ENCODE data around the gene CCDC73.
"Not testable (repeated sequence)": the region's sequence is repeated elsewhere in the genome, so short reads cannot be mapped to it uniquely, and the experiment has no call there.

Gene CCDC73

DNA sequence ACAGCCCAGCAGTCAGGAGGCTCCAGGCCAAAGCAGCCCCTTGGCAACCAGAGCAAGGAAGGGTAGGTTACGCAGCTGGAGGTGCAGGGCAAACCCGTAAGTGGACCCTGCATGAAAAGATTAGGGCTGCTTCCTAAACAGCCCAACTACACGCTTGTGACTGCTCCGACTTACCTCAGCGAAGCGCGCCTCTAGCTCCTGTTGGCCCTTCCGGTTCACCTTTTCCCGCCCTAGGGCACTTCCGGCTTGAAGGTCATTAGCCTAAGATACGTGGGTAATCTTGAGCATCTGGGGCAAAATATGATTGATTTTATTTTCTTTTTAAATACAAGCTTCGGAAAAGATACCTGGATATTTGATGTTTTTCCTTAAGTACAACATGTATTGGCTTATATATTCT is at the start of gene CCDC73:
TSS of gene CCDC73 (minus strand) at position 224 of the 400 bp plus-strand sequence. CDS start 34,419 bp downstream, outside the sequence.
- DNase-seq, result no peak

DNA sequence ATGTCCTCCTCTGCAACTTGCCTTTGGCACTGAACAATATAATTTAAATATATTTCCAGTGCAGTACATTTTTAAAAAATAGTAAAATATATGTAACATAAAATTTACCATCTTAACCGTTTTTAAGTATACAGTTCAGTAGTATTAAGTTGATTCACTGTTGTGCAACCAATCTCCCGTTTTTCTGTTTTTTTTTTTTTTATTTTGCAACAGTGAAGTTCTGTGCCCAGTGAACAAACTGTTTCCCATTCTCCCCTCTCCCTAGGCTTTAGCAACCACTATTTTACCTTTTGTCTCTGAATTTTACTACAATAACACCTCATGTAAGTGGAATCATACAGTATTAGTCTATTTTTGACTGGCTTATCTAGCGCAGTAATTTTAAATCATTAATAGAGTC is 49.1 kb upstream of the CCDC73 start:
- no peak for DNase-seq

DNA sequence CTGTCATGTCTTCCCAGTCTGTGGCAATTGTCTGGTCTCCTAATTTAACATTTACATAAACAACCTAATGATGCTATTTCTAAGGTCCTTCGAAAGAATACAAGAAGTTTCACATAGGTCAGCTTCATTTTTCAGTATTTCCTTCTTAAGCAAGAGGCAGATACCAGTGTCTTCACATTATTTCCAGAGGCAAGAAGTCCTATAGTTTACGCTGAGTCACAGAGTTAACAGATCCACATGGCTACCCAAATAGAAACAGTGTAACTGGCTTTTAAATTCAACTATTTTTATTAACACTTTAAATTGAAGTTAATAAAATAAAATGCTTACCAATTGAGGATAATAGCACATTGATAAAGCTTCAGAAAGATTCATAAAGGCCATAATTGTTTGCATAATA is 46.1 kb upstream of the CCDC73 start:
- DNase-seq, result no peak

DNA sequence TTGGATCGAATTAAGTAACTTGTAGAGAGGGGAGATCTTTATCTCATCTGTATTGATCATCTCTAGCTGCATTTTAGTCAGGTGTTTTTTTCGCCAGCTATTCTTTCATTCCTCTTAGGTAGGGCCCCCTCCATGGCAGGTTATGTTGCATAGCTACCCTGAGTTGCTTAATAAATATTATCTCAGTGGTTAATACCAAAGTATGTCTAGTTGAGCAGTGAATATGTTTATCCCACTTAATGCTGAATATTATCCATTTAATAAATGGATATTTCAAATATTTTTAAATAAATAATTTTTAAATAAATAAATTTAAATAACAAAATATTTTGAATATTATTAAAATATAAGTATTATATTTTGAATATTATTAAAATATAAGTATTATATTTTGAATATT is 44.8 kb upstream of the CCDC73 start:
- no peak for DNase-seq

DNA sequence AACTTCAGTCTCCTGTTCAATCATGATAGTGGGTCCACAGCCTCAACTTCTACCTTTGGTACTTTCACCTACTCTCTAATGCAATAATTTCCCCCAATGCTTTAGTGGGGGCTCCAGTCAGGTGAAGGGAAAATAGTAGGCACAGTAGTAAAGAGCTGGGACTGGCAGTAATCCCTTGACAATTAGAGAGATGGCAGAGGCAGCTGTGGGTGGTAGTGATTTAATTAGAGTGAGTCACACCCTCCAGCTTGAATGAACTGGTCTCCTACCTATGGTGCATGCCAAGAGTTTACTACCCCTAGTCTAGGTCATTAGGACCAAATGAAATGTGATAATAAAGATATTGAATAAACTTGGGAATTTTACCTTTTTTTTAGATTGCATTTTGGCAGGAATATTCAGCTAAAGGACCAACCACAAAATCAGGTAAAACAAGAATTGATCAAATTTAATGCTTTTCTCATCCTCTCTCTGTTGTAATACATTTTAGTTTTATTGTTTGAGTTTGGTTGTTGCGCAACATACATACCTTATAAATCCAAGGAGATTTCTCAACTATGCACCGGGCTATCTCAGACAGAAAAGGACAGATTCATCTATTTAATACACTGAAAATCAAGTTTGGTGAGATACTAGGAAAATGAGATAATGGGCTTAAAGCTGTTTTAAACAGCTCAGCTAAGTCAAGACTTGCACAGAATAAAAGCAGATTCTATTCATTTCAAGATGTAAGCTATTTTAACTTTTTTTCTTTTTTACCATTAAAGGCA is 44.2 kb upstream of the CCDC73 start:
- no peak for DNase-seq

DNA sequence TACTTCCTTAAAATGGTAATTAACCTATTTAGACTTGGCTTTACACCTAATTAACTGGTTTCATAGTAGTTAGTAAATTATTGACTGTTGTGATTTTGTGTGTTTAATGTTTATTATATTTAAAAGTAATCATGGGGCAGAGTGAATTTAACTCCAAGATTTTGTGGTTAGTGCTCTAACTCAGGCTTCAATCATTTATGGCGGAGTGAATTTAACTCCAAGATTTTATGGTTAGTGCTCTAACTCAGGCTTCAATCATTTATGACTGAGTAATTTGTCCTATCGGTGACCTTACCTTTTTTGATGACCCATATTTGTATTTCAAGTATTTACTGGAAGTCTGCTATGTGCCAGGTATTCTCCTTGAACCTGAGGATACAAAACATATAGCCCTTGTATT is 42.5 kb upstream of the CCDC73 start:
- DNase-seq, result no peak

DNA sequence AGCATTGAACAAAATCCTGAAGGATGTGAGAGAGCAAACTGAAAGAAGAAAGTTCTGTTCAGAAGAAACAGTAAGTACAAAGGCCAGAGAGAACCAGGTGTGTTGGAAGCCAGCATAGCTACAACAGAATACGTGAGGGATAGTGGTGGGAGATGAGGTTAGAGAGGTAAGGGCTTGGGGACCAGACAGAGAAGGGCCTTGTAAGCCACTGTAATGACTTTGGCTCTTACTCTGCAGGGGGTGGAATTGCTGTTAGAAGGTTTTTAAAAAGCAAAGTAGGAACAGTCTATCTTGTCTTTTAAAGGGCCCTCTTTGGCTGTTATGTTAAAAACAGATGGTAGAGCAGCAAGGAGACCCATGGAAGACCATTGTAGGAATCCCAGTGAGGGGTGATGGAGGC is 39.5 kb upstream of the CCDC73 start:
- DNase-seq, result no peak

DNA sequence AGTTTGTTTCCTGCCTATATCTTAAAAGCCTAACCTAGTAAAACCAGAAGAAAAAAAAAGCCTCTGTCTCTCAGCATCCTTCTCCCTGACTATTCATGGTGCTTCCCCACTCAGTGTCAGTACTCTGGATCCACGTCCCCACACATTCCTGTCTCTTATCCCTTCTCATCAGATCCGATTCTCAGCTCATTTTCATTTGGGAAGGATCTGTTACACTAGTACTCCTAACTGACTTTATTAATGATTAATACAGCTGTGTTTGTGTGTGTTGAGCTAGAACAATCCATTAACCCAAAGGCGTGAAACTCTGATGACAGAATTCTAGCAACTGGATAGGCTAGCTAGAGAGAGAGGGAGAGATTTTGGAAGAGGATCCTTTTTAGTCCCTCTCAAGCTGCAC is 36.8 kb upstream of the CCDC73 start:
- DNase-seq, result no peak

DNA sequence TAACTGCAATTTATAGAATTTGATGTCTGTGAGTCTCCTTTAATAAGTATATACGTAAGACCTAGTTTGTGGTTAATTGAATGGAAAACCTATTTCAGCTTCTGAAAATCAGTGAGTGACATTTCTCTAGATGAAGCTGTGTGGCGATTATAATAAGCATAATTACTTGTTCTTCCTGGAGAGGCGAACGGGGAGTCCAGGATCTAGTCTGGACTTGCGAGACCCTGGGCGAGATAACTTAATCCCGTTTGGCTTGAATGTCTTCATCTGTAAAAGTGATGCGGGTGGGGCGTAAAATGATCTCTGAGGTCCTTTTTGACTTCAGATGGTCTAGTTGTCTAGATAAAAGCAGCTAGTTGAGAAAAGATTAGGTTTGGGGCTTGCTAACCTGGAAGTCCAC is 36.3 kb upstream of the CCDC73 start:
- no peak for DNase-seq

DNA sequence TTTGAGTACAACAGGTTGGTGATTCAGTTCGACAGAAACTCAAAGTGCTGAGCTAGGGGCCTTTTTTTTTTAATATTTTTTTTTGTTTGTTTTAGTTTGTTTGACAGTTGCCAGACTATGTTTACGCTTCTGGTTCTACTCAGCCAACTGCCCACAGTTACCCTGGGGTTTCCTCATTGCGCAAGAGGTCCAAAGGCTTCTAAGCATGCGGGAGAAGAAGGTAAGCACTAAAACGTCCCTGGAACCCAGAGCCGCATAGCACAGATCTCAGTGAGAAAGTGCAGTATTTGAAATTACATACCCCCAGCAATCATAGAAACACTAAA is 35.9 kb upstream of the CCDC73 start:
- no peak for DNase-seq

DNA sequence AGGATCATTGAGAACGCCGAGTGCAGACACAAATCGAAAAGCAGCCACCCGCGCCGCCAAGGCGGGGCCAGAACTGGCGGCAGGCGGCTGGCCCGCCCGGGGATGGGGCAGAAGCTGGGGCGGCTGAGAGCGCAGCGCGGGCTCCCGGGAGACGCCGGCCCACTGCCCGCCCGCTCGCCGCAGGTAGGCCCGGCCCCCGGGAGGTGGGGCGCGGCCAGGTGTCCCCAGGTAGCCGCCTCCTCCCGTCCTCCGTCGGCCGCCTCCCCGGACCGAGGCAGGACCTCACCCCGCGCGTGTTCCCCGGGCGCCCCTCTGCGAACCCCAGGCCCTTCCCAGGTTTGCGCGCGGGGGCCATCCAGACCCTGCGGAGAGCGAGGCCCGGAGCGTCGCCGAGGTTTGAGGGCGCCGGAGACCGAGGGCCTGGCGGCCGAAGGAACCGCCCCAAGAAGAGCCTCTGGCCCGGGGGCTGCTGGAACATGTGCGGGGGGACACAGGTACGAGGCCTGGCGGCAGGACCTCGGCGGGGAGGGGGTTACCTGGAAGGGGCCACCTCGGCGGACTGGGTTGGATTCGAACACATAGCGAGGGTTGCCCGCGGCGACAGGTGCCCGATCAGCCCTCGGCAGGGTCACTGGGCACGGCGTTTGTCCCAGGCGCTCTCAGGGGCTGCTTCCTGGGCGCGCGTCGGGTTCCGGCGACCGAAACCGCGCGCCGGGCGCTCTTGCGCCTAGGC is 35.4 kb upstream of the CCDC73 start, which contains the start of gene PRRG4:
TSS of gene PRRG4 (plus strand) at position 248 of the 733 bp plus-strand sequence. CDS start 603 bp downstream, outside the sequence.
- no peak for DNase-seq

DNA sequence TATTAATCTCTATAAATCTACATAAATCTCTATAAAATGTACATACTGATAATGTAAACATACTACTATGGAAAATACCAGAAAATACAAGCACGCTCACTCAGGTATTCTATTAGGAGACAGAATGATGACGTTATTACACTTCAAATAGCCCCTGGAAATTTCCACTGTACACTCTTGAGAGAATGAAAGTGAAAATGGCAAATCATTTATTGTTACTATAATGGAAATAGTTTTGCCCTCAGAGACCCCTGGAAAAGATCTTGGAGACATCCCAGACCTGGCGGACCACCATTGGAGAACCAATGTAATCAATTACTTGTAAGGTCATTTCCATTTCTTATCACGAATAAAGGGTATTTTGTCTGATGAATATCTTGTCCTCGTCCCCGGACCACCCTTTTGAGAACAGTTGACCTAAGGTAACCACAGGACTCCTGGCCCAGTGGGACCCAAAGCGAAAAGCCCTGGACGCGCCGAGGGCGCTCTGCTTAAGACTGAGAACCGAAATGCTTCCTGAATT is 34.8 kb upstream of the CCDC73 start:
- no peak for DNase-seq

DNA sequence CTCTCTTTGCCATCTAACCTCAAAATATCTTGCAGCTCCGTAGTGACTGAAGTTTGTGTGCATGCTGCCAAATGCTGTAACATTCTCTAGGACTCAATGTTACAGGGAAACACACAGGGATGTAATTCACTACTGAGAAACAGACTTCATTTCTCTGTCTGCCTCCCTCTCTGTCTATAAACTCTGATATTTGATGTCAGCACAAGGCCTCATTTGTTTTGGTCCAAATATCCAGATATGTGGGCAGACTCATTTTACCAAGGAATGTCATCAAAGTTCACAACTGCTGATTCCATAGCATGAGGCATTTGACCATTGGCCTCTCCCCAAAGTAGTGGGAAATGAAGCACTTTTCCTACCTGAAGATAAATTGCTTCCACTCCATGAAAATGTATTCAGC is 32.8 kb upstream of the CCDC73 start:
- no peak for DNase-seq

DNA sequence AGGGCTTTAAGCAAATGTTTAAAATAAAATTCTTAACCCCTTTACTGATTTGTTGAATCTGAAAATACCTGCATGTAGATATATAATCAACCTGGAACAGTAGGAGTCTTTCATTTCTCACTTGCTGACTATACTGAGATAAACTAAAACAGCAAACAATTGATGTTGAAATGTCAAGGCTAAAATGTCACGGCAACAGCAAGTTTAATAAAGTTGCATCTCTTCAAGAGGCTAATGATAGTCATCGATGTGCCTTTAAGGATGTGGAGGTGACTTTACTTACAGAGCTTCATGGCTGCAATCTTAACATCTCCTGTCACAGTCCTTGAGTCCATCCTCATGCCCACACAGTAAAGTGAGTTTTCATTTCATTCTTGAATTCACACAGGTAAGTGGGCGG is 31.7 kb upstream of the CCDC73 start:
- no peak for DNase-seq

DNA sequence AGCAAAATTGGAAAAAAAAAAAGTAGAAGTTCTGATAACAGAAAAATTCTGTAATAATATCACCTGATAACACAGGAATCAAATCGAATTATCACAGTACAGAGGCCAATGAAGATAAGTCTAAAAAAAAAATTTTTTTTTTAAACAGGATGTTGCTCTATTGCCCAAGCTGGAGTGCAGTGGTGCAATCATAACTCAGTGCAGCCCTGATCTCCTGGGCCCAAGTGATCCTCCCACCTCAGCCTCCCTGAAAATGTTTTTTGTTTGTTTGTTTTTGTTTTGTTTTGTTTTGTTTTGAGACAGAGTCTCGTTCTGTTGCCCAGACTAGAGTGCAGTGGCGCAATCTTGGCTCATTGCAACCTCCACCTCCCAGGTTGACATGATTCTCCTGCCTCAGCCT is 29.2 kb upstream of the CCDC73 start:
- not testable (repeated sequence) for DNase-seq

DNA sequence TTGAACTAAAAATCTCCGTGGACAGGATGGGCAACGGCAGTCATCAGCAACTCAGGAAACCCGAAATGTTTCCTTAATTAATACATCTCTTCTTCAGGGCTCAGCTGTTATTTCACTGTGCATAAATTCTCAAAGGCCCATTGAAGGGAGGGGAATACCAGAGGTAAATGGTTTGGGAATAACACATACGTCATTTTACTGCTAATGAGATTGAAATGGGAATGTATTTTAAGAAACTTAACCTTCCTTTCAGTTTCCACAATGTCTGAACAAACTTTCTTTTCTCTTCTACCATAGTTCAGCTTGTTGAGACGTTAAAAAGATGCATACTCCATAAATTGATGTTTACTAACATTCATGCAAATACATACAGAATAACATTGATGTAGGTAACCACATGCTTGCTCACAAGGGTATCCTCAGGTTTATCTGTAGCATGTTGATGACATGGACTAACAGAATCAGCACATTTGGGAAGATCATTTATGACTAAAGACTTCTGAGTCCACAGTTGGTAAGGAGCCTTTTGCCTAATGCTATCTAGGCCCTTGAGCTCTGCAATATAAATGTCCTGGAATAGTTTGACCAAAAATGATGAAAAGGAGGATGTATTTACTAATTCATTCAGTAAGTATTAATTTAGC is 27.6 kb upstream of the CCDC73 start:
- no peak for DNase-seq

DNA sequence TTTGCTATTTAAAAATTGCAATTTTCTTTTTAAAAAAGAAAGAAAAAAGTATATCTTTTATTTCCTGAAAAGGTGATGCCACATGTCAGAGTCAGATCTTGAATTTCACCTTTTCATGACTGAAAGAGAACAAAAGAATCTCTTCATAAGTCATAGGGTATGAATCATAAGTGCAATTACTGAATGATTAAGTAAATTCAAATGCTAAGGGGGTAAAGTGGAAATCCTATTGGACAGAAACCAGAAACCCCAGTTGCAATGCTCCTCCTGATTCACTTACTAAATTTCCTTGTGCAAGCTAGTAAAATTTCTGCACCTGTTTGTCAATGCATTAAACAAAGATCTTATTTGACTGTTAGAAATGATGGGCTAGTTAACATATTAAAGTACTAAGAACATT is 27.1 kb upstream of the CCDC73 start:
- no peak for DNase-seq

DNA sequence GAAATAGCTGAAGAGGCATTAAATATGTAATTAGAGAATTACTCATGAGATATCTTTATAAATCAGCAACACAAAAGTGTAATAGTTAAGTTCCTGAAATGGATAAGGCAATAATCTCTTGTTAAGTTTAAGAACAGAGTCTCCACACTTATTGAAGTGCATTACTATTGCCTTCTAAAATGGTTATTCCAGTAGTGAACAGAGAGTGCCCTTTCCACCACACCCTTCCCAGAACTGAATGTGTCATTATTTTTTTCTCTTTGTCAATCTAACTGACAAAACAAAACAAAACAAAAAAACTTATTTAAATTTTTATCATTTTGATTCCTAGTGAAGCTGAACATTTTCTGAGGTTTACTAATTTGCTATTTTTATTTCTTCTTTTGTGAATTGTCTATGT is 26.0 kb upstream of the CCDC73 start:
- DNase-seq, result no peak

DNA sequence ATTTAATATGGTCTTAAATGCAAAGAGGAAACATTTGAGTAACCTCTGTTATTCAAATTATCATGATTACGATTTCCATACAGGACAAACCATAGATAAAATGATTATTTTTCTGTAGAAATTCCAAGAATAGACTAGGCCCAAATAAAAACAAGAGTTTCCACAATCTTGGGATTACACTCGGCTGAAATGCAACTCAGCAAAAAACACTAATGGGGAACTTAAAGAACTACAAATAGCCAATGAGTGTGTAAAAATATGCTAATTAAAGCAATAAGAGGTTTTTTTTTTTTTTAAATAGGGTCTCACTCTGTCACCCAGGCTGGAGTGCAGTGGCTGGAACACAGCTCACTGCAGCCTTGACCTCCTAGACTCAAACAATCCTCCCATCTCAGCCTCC is 24.7 kb upstream of the CCDC73 start:
- no peak for DNase-seq

DNA sequence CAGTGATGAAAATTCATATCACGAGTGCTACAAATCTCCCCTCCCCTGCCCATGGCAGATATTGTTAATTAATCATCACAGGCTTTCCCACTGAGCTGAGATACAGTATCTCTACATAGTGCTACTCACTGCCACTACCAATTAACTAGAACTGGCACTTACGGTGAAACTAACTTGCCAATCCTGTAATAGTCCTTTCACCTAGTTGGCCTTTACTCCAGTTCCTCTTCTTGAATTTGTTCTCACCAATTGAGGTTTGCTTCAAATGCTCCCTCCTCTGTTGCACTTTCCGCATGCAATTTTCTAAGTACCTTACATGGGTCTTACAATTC is 23.4 kb upstream of the CCDC73 start:
- no peak for DNase-seq

DNA sequence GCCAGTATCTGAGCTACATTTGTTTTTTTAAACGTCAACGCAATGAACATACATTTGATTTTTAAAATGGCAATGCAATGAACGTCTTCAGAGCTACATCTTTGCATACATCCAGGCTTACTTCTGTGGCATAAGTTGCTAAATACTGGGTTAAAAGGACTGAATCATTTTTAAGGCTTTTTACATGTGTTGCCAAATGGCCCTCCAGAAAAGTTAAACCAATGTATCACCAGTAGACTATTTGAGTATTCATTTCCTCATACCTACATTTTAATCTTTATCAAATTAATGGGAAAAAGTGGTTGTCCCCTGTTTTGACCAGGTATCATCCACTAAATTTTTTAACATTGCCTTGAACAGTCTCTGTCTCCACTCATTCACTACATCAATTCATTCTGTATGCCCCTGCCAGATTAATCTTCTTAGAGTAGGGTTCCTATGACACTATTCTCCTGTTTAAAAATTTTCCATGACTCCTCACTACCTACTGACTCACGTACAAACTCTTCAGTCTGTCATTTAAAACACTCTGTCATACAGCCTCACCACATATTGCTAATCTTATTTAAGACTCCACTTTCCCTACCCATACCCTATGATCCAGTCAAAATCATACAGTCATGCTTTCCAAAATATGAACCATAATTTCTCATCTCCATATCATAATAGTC is 22.9 kb upstream of the CCDC73 start:
- DNase-seq, result no peak

DNA sequence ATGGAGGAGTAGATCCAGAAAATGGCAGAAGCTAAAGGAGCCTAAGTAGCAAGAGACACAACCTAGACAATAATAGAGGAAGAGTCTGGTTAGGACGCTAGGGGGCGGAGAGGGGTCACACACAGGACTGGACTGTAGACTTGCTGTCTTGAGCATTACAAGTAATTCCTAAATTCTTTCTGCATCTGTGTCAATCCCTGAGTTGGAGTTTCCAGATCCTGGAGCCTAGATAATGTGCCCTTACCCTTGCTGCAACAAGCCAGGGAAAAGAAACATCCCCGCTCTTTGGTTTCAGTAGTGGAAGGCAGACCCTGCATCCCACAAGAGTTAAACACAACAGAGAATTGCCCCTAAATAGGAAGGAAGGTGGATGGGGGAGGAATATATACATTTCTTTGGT is 14.9 kb upstream of the CCDC73 start:
- DNase-seq, result peak; percentile 31

DNA sequence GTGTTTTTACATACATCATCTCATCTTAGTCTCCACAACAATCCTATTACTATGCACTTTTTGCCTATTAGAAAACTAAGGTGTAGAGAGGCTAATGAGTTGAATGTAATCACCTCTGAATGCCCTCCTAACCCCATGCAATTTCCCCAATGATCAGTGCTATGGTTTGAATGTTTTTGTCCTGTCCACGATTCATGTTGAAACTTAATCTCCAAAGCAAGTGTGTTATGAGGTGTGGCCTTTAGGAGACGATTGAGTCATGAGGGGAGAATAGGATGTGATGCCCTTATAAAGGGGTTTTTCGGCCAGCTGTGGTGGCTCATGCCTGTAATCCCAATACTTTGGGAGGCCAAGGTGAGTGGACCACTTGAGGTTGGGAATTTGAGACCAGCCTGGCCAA is 2.0 kb upstream of the CCDC73 start:
- no peak for DNase-seq
